K562 (cell line): ENCODE results near the gene ZNF358. TPM values are rescaled to one million over a fixed set of nuclear protein-coding genes. Genes with fewer than 3 reads are reported as not detected.

Experiments
- ASH1L ChIP-seq: fragments of 450-650 bp; IDR thresholded peaks from 2 replicates; pipeline ENCODE4 v1.6.1; 2018; ENCODE audit warnings: borderline replicate concordance, mild to moderate bottlenecking, low read depth; ENCODE audit not compliant: partially characterized antibody
- DIDO1 ChIP-seq: fragments of 450-650 bp; IDR thresholded peaks from 2 replicates; pipeline ENCODE4 v1.6.1; 2016; ENCODE audit warnings: low read depth, missing biosample characterization, missing genetic modification characterization
- TOE1 ChIP-seq, 2 experiments: fragments of 450-650 bp in 1 of 2; sonication (generic) in 1 of 2; formaldehyde crosslinking in 1 of 2; IDR thresholded peaks; 2 replicates each; pipeline versions ENCODE4 v1.7.1 to v1.8.0; 2016 to 2022; ENCODE audit warnings: borderline replicate concordance in 2 of 2, mild to moderate bottlenecking in 2 of 2, antibody characterized with exemption in 1 of 2, inconsistent platforms in 1 of 2, low read depth in 1 of 2, missing genetic modification reagents in 1 of 2, moderate library complexity in 1 of 2
- ZNF324 ChIP-seq: fragments of 250-450 bp; sonication (Bioruptor Pico); IDR thresholded peaks from 2 replicates; pipeline ENCODE4 v1.4.0; 2020; ENCODE audit warnings: mild to moderate bottlenecking
- ZNF766 ChIP-seq: fragments of 200-800 bp; sonication (Bioruptor generic); conservative IDR thresholded peaks from 2 replicates; pipeline ENCODE4 v1.6.1; 2016; ENCODE audit warnings: missing genetic modification characterization, missing compliant biosample characterization
- polyA plus RNA-seq, 8 experiments: library from polyadenylated mRNA; depleted of rRNA in 4 of 8; stranded (reverse) in 5 of 8; unstranded in 3 of 8; fragments of >200 nt; fragmentation: Nextera tagmentation in 2 of 8; fragmentation: Illumina TruSeq in 1 of 8; extraction: Ambion mirVana in 2 of 8; extraction: Trizol in 1 of 8; gene quantifications; 2 replicates each; pipeline versions ENCODE4 v1.2.1 to v1.2.3, GENCODE V29; 2011 to 2014; ENCODE audit warnings: inconsistent platforms in 1 of 8, missing spikeins in 1 of 8
- total RNA-seq, 7 experiments: library from RNA; depleted of rRNA in 6 of 7; stranded (reverse); fragments of >200 nt in 6 of 7; fragmentation: Illumina TruSeq in 2 of 7; extraction: Trizol in 2 of 7; gene quantifications; 2 replicates each; pipeline versions ENCODE4 v1.2.1 to v1.2.3, GENCODE V29; 2011 to 2021; ENCODE audit warnings: low replicate concordance in 1 of 7
- TF ChIP-seq, protein P1 (sequence below): fragments of 250-450 bp; sonication (Bioruptor Pico); IDR thresholded peaks from 2 replicates; pipeline ENCODE4 v1.4.0; 2020; ENCODE audit warnings: mild to moderate bottlenecking
- TF ChIP-seq, protein P2 (sequence below), 2 experiments: fragments of 450-650 bp in 1 of 2; sonication (generic) in 1 of 2; formaldehyde crosslinking in 1 of 2; IDR thresholded peaks; 2 replicates each; pipeline versions ENCODE4 v1.7.1 to v1.9.0; 2016 to 2022; ENCODE audit warnings: inconsistent platforms in 1 of 2, mild to moderate bottlenecking in 1 of 2, missing genetic modification reagents in 1 of 2
- TF ChIP-seq, protein P3 (sequence below), 2 experiments: fragments of 450-650 bp in 1 of 2; IDR thresholded peaks; 2 replicates each; pipeline ENCODE4 v1.6.1; 2011 to 2017; ENCODE audit warnings: low read depth in 2 of 2, antibody characterized with exemption in 1 of 2, borderline replicate concordance in 1 of 2, low read length in 1 of 2, mild to moderate bottlenecking in 1 of 2, mixed read lengths in 1 of 2; ENCODE audit not compliant: control insufficient read depth in 1 of 2

Gene ZNF358
- total and polyA plus RNA-seq, 9 of the 15 experiments (the other 6 are each of a cell fraction or from before 2014, with no cell fraction given), result 0.04 to 17.2 (median 4.9) TPM

DNA sequence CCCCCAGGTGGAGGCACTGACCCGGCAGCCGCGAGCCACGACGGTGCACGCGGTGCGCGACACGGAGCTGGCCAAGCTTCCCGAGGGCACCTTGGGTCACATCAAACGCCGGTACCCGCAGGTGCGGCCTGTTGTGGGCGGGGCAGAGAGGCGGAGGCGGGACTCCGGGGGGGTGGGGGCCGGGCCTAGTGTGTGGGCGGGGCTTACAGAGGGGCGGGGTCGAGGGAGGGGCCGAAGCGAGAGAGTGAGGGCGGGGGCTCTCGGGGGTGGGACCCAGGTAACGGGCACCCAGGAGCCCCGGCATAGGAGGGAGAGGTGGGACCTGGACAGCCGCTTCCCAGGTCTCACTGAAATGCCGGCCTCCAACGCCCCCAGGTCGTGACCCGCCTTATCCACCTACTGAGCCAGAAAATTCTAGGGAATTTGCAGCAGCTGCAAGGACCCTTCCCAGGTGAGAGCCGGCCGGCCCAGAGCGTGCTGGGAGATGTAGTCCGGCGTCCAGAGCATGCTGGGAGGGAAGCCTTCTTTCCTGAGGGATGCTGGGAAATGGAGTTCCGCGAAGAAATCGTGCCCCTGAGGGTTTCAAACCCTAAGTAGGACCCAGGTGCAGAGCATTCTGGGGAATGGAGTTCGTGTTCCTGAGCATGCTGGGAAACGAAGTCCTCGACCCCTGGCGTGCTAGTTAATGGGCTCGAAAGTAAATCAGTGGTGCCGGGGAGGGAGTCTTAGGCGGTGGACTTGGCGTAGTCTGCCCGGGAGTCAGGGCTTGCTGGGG is 35.3 kb downstream of the ZNF358 start (continued):
- TF ChIP-seq ZNF766 (CRISPR knock-in tag), result peak; percentile 81
- peak; percentile 30 for TF ChIP-seq ASH1L
- no peak for TF ChIP-seq ZNF324 (CRISPR knock-in tag)
- TF ChIP-seq, protein P1, sequence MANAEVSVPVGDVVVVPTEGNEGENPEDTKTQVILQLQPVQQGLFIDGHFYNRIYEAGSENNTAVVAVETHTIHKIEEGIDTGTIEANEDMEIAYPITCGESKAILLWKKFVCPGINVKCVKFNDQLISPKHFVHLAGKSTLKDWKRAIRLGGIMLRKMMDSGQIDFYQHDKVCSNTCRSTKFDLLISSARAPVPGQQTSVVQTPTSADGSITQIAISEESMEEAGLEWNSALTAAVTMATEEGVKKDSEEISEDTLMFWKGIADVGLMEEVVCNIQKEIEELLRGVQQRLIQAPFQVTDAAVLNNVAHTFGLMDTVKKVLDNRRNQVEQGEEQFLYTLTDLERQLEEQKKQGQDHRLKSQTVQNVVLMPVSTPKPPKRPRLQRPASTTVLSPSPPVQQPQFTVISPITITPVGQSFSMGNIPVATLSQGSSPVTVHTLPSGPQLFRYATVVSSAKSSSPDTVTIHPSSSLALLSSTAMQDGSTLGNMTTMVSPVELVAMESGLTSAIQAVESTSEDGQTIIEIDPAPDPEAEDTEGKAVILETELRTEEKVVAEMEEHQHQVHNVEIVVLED (CRISPR knock-in tag), result peak; percentile 22; the same call in 1 of the 2 replicates
- TF ChIP-seq TOE1 (IDR thresholded peaks at IDR 0.05; ENCODE audit: borderline replicate concordance), result peak; percentile 65; the same call in 1 of the 2 replicates
- no peak for TF ChIP-seq TOE1 (CRISPR knock-in tag; IDR thresholded peaks at IDR 0.05; ENCODE audit: borderline replicate concordance, low read depth)
- TF ChIP-seq, protein P2, sequence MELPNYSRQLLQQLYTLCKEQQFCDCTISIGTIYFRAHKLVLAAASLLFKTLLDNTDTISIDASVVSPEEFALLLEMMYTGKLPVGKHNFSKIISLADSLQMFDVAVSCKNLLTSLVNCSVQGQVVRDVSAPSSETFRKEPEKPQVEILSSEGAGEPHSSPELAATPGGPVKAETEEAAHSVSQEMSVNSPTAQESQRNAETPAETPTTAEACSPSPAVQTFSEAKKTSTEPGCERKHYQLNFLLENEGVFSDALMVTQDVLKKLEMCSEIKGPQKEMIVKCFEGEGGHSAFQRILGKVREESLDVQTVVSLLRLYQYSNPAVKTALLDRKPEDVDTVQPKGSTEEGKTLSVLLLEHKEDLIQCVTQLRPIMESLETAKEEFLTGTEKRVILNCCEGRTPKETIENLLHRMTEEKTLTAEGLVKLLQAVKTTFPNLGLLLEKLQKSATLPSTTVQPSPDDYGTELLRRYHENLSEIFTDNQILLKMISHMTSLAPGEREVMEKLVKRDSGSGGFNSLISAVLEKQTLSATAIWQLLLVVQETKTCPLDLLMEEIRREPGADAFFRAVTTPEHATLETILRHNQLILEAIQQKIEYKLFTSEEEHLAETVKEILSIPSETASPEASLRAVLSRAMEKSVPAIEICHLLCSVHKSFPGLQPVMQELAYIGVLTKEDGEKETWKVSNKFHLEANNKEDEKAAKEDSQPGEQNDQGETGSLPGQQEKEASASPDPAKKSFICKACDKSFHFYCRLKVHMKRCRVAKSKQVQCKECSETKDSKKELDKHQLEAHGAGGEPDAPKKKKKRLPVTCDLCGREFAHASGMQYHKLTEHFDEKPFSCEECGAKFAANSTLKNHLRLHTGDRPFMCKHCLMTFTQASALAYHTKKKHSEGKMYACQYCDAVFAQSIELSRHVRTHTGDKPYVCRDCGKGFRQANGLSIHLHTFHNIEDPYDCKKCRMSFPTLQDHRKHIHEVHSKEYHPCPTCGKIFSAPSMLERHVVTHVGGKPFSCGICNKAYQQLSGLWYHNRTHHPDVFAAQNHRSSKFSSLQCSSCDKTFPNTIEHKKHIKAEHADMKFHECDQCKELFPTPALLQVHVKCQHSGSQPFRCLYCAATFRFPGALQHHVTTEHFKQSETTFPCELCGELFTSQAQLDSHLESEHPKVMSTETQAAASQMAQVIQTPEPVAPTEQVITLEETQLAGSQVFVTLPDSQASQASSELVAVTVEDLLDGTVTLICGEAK (IDR thresholded peaks at IDR 0.05), result peak; percentile 60; the same call in 1 of the 2 replicates
- TF ChIP-seq, protein P2 (CRISPR knock-in tag; IDR thresholded peaks at IDR 0.05), result no peak
- TF ChIP-seq DIDO1 (tag), result no peak
- TF ChIP-seq, protein P3, sequence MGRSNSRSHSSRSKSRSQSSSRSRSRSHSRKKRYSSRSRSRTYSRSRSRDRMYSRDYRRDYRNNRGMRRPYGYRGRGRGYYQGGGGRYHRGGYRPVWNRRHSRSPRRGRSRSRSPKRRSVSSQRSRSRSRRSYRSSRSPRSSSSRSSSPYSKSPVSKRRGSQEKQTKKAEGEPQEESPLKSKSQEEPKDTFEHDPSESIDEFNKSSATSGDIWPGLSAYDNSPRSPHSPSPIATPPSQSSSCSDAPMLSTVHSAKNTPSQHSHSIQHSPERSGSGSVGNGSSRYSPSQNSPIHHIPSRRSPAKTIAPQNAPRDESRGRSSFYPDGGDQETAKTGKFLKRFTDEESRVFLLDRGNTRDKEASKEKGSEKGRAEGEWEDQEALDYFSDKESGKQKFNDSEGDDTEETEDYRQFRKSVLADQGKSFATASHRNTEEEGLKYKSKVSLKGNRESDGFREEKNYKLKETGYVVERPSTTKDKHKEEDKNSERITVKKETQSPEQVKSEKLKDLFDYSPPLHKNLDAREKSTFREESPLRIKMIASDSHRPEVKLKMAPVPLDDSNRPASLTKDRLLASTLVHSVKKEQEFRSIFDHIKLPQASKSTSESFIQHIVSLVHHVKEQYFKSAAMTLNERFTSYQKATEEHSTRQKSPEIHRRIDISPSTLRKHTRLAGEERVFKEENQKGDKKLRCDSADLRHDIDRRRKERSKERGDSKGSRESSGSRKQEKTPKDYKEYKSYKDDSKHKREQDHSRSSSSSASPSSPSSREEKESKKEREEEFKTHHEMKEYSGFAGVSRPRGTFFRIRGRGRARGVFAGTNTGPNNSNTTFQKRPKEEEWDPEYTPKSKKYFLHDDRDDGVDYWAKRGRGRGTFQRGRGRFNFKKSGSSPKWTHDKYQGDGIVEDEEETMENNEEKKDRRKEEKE (IDR thresholded peaks at IDR 0.05; ENCODE audit: borderline replicate concordance in 1 of 2, control insufficient read depth in 1 of 2, low read depth in 2 of 2, low read length in 1 of 2), result peak in 1 of 2 experiments; percentile 85; a peak in 1 of 4 replicates
